IMR-90 (cell line): ENCODE results near the gene ALB.

ENCODE experiments used
- BHLHE40 ChIP-seq: fragments of 150-350 bp; IDR thresholded peaks from 2 replicates; pipeline ENCODE4 v1.6.1; 2016; ENCODE audit warnings: mild to moderate bottlenecking, low read depth, low read length
- CEBPB ChIP-seq: IDR thresholded peaks from 2 replicates; pipeline ENCODE4 v1.6.1; 2012; ENCODE audit warnings: low read depth, low read length, improper control_type of control experiment
- CTCF ChIP-seq: conservative IDR thresholded peaks from 2 replicates; pipeline ENCODE4 v1.5.1; 2012; ENCODE audit warnings: mild to moderate bottlenecking, low read depth, low read length, improper control_type of control experiment
- MXI1 ChIP-seq: IDR thresholded peaks from 2 replicates; pipeline ENCODE4 v1.6.1; 2012; ENCODE audit warnings: low read depth, mild to moderate bottlenecking, low read length, moderate library complexity, borderline replicate concordance
- POLR2A ChIP-seq: IDR thresholded peaks from 2 replicates; pipeline ENCODE4 v1.6.1; 2012; ENCODE audit warnings: mild to moderate bottlenecking, low read depth, low read length
- RAD21 ChIP-seq: IDR thresholded peaks from 2 replicates; pipeline ENCODE4 v1.6.1; 2012; ENCODE audit warnings: low read length, improper control_type of control experiment
- RFX5 ChIP-seq: IDR thresholded peaks from 2 replicates; pipeline ENCODE4 v1.8.0; 2012; ENCODE audit warnings: low read depth, mild to moderate bottlenecking, low read length, moderate library complexity

DNA sequence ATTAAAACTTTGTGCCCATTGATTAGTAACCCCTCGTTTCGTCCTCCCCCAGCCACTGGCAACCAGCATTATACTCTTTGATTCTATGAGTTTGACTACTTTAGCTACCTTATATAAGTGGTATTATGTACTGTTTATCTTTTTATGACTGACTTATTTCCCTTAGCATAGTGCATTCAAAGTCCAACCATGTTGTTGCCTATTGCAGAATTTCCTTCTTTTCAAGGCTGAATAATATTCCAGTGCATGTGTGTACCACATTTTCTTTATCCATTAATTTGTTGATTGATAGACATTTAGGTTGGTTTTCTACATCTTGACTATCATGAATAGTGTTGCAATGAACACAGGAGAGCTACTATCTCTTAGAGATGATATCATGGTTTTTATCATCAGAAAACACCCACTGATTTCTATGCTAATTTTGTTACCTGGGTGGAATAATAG is 3.2 kb downstream of the ALB start:
- TF ChIP-seq POLR2A = no peak
- TF ChIP-seq RFX5 = no peak
- TF ChIP-seq CTCF = no peak
- TF ChIP-seq CEBPB = no peak
- TF ChIP-seq BHLHE40 = no peak
- no peak for TF ChIP-seq MXI1
- TF ChIP-seq RAD21 = no peak
